Uterus (tissue), 4 donors: ENCODE data around the gene PCDHGA9. TPM values are rescaled to one million over a fixed set of nuclear protein-coding genes. Genes with fewer than 3 reads are reported as not detected.
"Not testable (repeated sequence)": the region's sequence is repeated elsewhere in the genome, so short reads cannot be mapped to it uniquely, and the experiment has no call there.

ENCODE experiments used
- DNase-seq, 2 donors: peaks; one replicate each; pipeline ENCODE4 v3.0.0-alpha.2; 2019 to 2020
- H3K27ac ChIP-seq, 2 donors: fragments of 200-600 bp; sonication (generic); 1 replicate in 1 of 2; 2 replicates in 1 of 2; pipeline ENCODE4 v1.5.1; 2016 to 2018
- H3K27me3 ChIP-seq, 2 donors: fragments of 200-600 bp; sonication (generic); one replicate each; pipeline ENCODE4 v1.5.1; 2018 to 2019; ENCODE audit warnings: control low read depth in 1 of 2
- H3K36me3 ChIP-seq, 2 donors: fragments of 200-600 bp; sonication (generic); one replicate each; pipeline ENCODE4 v1.5.1; 2019; ENCODE audit warnings: control low read depth in 1 of 2
- H3K4me1 ChIP-seq, 2 donors: fragments of 200-600 bp; sonication (generic); one replicate each; pipeline ENCODE4 v1.5.1; 2018 to 2019; ENCODE audit warnings: control low read depth in 1 of 2
- H3K4me3 ChIP-seq, 2 donors: fragments of 200-600 bp; sonication (generic); 1 replicate in 1 of 2; 2 replicates in 1 of 2; pipeline ENCODE4 v1.5.1; 2018 to 2019; ENCODE audit warnings: mild to moderate bottlenecking in 1 of 2
- H3K9me3 ChIP-seq, 2 donors: fragments of 200-600 bp; sonication (generic); one replicate each; pipeline ENCODE4 v1.5.1; 2019; ENCODE audit warnings: control low read depth in 1 of 2
- POLR2A ChIP-seq, 2 donors: fragments of 450-650 bp; IDR thresholded peaks; one replicate each; pipeline ENCODE4 v1.6.1; 2016; ENCODE audit warnings: antibody characterized with exemption in 2 of 2, mild to moderate bottlenecking in 1 of 2, moderate library complexity in 1 of 2
- intact Hi-C: fragments of 100-400 bp; cut with DNase I; formaldehyde crosslinking; loops from one replicate; pipeline ENCODE4 v1.15.1; 2023; ENCODE audit warnings: low total_unique reads
- total RNA-seq, 4 donors: library from RNA; depleted of rRNA in 3 of 4; stranded (reverse); fragments of >200 nt in 3 of 4; gene quantifications; one replicate each; pipeline versions ENCODE4 v1.1.0 to v1.2.4, GENCODE V29; 2014 to 2023
- TF ChIP-seq, protein P1 (sequence below), 4 experiments: fragments of 200-600 bp in 2 of 4; fragments of 450-650 bp in 2 of 4; sonication (generic) in 2 of 4; IDR thresholded peaks; one replicate each; pipeline ENCODE4 v1.5.1; 2016 to 2019; ENCODE audit warnings: antibody characterized with exemption in 4 of 4, mild to moderate bottlenecking in 2 of 4, moderate library complexity in 1 of 4
- donor health status: DM: yes; HTN: yes; CAD: no.

Gene PCDHGA9
- total RNA-seq, 4 donors from 2014 or later: 11.8 to 18.7 (median 16.7) TPM

DNA sequence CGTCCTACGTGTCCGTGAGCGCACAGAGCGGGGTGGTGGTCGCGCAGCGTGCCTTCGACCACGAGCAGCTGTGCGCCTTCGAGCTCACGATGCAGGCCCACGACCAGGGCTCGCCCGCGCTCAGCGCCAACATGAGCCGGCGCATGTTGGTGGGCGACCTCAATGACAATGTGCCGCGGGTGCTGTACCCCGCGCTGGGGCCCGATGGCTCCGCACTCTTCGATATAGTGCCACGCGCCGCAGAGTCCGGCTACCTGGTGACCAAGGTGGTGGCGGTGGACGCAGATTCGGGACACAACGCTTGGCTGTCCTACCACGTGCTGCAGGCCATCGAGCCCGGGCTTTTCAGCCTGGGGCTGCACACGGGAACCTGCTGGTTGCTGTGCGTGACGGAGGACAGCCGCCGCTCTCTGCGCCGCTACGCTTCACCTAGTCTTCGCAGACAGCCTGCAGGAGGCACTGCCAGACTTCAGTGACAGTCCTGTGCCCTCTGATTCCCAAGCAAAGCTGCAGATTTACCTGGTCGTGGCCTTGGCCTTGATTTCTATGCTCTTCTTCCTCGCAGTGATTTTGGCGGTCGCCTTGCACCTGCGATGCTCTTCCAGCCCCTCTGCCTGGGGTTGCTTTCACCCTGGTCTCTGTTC, 25.3 kb downstream of the PCDHGA9 start:
- no peaks in the 10 kb centered on the region for H3K4me1 ChIP-seq
- TF ChIP-seq, protein P1, sequence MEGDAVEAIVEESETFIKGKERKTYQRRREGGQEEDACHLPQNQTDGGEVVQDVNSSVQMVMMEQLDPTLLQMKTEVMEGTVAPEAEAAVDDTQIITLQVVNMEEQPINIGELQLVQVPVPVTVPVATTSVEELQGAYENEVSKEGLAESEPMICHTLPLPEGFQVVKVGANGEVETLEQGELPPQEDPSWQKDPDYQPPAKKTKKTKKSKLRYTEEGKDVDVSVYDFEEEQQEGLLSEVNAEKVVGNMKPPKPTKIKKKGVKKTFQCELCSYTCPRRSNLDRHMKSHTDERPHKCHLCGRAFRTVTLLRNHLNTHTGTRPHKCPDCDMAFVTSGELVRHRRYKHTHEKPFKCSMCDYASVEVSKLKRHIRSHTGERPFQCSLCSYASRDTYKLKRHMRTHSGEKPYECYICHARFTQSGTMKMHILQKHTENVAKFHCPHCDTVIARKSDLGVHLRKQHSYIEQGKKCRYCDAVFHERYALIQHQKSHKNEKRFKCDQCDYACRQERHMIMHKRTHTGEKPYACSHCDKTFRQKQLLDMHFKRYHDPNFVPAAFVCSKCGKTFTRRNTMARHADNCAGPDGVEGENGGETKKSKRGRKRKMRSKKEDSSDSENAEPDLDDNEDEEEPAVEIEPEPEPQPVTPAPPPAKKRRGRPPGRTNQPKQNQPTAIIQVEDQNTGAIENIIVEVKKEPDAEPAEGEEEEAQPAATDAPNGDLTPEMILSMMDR (IDR thresholded peaks at IDR 0.05): no peak
- TF ChIP-seq POLR2A (IDR thresholded peaks at IDR 0.05): no peak
- H3K36me3 ChIP-seq: no peaks in the 10 kb centered on the region
- peaks cover 0 to 97% of the 10 kb centered on the region in 2 donors for H3K9me3 ChIP-seq
- intact Hi-C loops: no loop called here
- no peak overlapping the region for H3K27ac ChIP-seq
- no peaks in the 10 kb centered on the region for H3K27me3 ChIP-seq
- no peak for DNase-seq
- H3K4me3 ChIP-seq: no peak overlapping the region

DNA sequence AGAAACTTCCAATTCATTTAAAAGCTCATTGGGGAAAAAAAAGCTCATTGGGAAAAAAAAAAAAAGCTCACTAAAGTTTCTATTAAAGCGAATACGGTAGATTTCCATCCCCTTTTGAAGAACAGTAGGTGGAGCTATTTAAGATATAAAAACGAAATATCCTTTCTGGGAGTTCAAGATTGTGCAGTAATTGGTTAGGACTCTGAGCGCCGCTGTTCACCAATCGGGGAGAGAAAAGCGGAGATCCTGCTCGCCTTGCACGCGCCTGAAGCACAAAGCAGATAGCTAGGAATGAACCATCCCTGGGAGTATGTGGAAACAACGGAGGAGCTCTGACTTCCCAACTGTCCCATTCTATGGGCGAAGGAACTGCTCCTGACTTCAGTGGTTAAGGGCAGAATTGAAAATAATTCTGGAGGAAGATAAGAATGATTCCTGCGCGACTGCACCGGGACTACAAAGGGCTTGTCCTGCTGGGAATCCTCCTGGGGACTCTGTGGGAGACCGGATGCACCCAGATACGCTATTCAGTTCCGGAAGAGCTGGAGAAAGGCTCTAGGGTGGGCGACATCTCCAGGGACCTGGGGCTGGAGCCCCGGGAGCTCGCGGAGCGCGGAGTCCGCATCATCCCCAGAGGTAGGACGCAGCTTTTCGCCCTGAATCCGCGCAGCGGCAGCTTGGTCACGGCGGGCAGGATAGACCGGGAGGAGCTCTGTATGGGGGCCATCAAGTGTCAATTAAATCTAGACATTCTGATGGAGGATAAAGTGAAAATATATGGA, 27.9 kb downstream of the PCDHGA9 start, which contains the start of gene PCDHGA12:
Gene PCDHGA12, plus strand, starts transcription at position 176 of the 782 bp plus-strand sequence. Its CDS starts 253 bp downstream, at position 429.
- H3K27me3 ChIP-seq: no peaks in the 10 kb centered on the region
- DNase-seq: peak; percentile 41 to 44
- no peaks in the 10 kb centered on the region for H3K36me3 ChIP-seq
- no peaks in the 10 kb centered on the region for H3K4me1 ChIP-seq
- intact Hi-C loops: no loop called here
- TF ChIP-seq, protein P1 (IDR thresholded peaks at IDR 0.05): peak in 3 of 4 experiments; percentile 12 to 31 (median 18)
- TF ChIP-seq POLR2A (IDR thresholded peaks at IDR 0.05): no peak
- H3K4me3 ChIP-seq: peak within 1 kb of the TSS; percentile 19
- peak within 1 kb of the TSS; percentile 7 to 11 for H3K27ac ChIP-seq
- peaks cover 0 to 98% of the 10 kb centered on the region in 2 donors for H3K9me3 ChIP-seq

DNA sequence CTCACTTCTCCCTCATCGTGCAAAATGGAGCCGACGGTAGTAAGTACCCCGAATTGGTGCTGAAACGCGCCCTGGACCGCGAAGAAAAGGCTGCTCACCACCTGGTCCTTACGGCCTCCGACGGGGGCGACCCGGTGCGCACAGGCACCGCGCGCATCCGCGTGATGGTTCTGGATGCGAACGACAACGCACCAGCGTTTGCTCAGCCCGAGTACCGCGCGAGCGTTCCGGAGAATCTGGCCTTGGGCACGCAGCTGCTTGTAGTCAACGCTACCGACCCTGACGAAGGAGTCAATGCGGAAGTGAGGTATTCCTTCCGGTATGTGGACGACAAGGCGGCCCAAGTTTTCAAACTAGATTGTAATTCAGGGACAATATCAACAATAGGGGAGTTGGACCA, 28.7 kb downstream of the PCDHGA9 start:
- Histone ChIP-seq H3K9me3 (peaks cover 0 to 98% of the 10 kb centered on the region in 2 donors), H3K4me1 (no peaks in the 10 kb centered on the region), H3K4me3 (peak overlapping the region in 1 of 2 donors; percentile 19), H3K27me3 (no peaks in the 10 kb centered on the region), H3K27ac (no peak overlapping the region), H3K36me3 (no peaks in the 10 kb centered on the region)
- no peak for DNase-seq
- TF ChIP-seq, protein P1 (IDR thresholded peaks at IDR 0.05): no peak
- no peak for TF ChIP-seq POLR2A (IDR thresholded peaks at IDR 0.05)
- intact Hi-C loops: no loop called here

DNA sequence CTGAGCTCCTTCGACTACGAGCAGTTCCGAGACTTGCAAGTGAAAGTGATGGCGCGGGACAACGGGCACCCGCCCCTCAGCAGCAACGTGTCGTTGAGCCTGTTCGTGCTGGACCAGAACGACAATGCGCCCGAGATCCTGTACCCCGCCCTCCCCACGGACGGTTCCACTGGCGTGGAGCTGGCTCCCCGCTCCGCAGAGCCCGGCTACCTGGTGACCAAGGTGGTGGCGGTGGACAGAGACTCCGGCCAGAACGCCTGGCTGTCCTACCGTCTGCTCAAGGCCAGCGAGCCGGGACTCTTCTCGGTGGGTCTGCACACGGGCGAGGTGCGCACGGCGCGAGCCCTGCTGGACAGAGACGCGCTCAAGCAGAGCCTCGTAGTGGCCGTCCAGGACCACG, 29.7 kb downstream of the PCDHGA9 start:
- intact Hi-C loops, DNase-seq, H3K4me1 ChIP-seq, H3K27me3 ChIP-seq, H3K4me3 ChIP-seq, H3K36me3 ChIP-seq, H3K27ac ChIP-seq: not testable (repeated sequence)
- H3K9me3 ChIP-seq: peaks cover 0 to 95% of the 10 kb centered on the region in 2 donors

DNA sequence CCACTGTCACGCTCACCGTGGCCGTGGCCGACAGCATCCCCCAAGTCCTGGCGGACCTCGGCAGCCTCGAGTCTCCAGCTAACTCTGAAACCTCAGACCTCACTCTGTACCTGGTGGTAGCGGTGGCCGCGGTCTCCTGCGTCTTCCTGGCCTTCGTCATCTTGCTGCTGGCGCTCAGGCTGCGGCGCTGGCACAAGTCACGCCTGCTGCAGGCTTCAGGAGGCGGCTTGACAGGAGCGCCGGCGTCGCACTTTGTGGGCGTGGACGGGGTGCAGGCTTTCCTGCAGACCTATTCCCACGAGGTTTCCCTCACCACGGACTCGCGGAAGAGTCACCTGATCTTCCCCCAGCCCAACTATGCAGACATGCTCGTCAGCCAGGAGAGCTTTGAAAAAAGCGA, 30.1 kb downstream of the PCDHGA9 start:
- DNase-seq, H3K36me3 ChIP-seq, intact Hi-C loops, H3K27me3 ChIP-seq, H3K4me3 ChIP-seq, H3K27ac ChIP-seq, H3K4me1 ChIP-seq: not testable (repeated sequence)
- H3K9me3 ChIP-seq: peaks cover 0 to 95% of the 10 kb centered on the region in 2 donors

DNA sequence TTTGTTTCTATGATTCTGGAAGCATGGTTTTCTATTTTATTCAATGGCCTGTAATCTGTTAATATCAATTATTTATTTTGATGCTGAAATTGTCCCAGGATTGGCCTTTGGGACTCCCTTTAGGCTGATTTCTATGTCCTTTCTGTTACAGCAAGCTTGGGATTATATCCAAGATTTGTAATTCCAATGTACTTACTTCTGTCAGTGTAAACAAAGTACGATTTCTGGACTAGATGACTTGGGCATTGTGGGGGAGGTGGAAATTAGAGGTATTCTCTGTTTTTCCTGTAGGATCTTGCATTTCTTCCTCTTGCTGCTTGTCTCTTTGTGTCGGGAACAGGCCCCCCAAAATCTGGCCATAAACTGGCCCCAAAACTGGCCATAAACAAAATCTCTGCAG, 31.4 kb downstream of the PCDHGA9 start:
- Histone ChIP-seq H3K36me3 (no peaks in the 10 kb centered on the region), H3K4me3 (no peak overlapping the region), H3K27me3 (no peaks in the 10 kb centered on the region), H3K4me1 (no peaks in the 10 kb centered on the region), H3K27ac (no peak overlapping the region), H3K9me3 (peaks cover 0 to 85% of the 10 kb centered on the region in 2 donors)
- DNase-seq: no peak
- intact Hi-C loops: no loop called here
- TF ChIP-seq, protein P1 (IDR thresholded peaks at IDR 0.05): no peak
- TF ChIP-seq POLR2A (IDR thresholded peaks at IDR 0.05): no peak
